ENCODE results near the gene RNLS.
A peak's percentile ranks its signal among the peaks of the same experiment; 100 is the strongest.

RNLS gene

GRCh38 chr10:88431103-88431502 is 152.0 kb downstream of the RNLS start:
- no peak for TF ChIP-seq CTCF (IDR thresholded peaks at IDR 0.05; ENCODE audit: low read depth, low read length)
- no peak for DNase-seq (ENCODE audit: low read depth in 2 of 2)
- no peak overlapping the region for H3K4me3 ChIP-seq (replicated peaks in 1 of 2; ENCODE audit: low read depth in 2 of 2, low read length in 2 of 2)

DNA sequence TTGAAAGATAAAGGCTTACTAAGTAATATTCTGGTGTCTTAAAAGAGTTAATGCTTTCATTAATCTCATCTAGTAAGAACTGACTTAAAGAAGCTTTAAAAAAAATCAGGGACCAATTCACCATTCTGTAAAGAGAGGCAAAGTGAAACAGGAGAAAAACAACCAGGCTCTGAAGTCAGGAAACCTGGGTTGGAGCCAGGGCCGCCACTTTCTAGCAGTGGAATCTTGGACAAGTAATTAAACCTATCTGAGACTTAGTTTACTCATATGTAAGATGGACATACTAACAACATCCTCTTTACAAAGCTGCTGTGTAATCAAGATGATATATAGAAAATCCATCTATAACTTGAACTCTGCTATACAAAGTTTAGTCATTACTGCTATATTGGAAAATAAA is 154.1 kb downstream of the RNLS start:
- TF ChIP-seq CTCF (IDR thresholded peaks at IDR 0.05; ENCODE audit: low read depth, low read length) = no peak
- DNase-seq (ENCODE audit: low read depth in 2 of 2) = no peak

GRCh38 chr10:88428442-88428841 is 154.7 kb downstream of the RNLS start:
- no peak overlapping the region for H3K4me3 ChIP-seq (replicated peaks in 1 of 2; ENCODE audit: low read depth in 2 of 2, low read length in 2 of 2)
- TF ChIP-seq CTCF (IDR thresholded peaks at IDR 0.05; ENCODE audit: low read depth, low read length) = no peak
- DNase-seq (ENCODE audit: low read depth in 2 of 2) = peak in 1 of 2 donors; percentile 55

More for the DNA sequence above, 154.1 kb downstream of the RNLS start:
- no peak overlapping the region for H3K4me3 ChIP-seq (replicated peaks in 1 of 2; ENCODE audit: low read depth in 2 of 2, low read length in 2 of 2)

- no peak for TF ChIP-seq CTCF (IDR thresholded peaks at IDR 0.05; ENCODE audit: low read depth, low read length)
- no peak overlapping the region for H3K4me3 ChIP-seq (replicated peaks in 1 of 2; ENCODE audit: low read depth in 2 of 2, low read length in 2 of 2)
- DNase-seq (ENCODE audit: low read depth in 2 of 2) = no peak
These were observed 156.1 kb downstream of the RNLS start for GRCh38 chr10:88427024-88427423.

DNA sequence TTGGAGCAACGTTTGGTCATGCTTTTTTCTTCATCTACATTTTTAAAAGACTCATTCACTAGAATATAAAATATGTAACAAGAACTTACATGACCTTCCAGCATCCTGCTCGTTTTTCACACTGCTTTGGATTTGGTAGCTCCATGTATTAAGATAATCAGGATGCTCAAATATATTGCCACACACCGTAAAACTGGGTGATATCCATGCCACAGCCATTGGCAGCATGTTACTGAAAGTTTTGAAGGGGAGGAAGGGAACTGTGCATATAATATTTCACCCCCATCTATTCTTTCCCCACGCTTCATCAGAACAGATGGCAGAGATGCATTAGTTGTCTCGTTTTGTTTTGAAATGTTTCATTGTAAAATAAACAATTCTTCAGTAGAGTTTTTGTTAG is 158.2 kb downstream of the RNLS start:
- no peak for DNase-seq (ENCODE audit: low read depth in 2 of 2)
- no peak overlapping the region for H3K4me3 ChIP-seq (replicated peaks in 1 of 2; ENCODE audit: low read depth in 2 of 2, low read length in 2 of 2)
- TF ChIP-seq CTCF (IDR thresholded peaks at IDR 0.05; ENCODE audit: low read depth, low read length) = no peak

DNA sequence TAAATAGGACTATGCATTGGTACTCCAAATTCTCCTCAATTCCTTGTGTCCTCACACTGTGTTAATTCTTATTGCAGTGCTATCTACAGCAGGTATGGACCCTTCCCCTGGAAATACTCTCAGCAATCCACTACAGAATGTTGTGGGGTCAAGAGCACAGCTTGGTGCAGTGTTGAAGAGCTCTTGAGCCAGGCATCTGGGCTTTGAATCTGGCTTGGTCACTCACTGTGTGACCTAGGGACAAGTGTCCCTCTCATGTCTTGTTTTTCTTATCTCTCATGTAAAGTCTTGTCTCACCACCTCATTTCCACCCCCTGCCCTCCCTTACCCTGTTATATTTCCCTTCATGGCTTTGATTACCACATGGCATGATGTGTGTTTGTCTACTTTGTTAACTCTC is 159.4 kb downstream of the RNLS start:
- no peak for DNase-seq (ENCODE audit: low read depth in 2 of 2)
- no peak for TF ChIP-seq CTCF (IDR thresholded peaks at IDR 0.05; ENCODE audit: low read depth, low read length)
- no peak overlapping the region for H3K4me3 ChIP-seq (replicated peaks in 1 of 2; ENCODE audit: low read depth in 2 of 2, low read length in 2 of 2)

GRCh38 chr10:88421590-88421989 is 161.5 kb downstream of the RNLS start:
- DNase-seq (ENCODE audit: low read depth in 2 of 2) = no peak
- no peak for TF ChIP-seq CTCF (IDR thresholded peaks at IDR 0.05; ENCODE audit: low read depth, low read length)
- H3K4me3 ChIP-seq (replicated peaks in 1 of 2; ENCODE audit: low read depth in 2 of 2, low read length in 2 of 2) = no peak overlapping the region
